HK-2 (cell line): ENCODE measurements around the gene PGM5.

ENCODE experiments used
- DNase-seq: peaks from one replicate; pipeline ENCODE4 v3.0.0-alpha.2; 2018; ENCODE audit not compliant: unreplicated experiment

Gene PGM5

DNA sequence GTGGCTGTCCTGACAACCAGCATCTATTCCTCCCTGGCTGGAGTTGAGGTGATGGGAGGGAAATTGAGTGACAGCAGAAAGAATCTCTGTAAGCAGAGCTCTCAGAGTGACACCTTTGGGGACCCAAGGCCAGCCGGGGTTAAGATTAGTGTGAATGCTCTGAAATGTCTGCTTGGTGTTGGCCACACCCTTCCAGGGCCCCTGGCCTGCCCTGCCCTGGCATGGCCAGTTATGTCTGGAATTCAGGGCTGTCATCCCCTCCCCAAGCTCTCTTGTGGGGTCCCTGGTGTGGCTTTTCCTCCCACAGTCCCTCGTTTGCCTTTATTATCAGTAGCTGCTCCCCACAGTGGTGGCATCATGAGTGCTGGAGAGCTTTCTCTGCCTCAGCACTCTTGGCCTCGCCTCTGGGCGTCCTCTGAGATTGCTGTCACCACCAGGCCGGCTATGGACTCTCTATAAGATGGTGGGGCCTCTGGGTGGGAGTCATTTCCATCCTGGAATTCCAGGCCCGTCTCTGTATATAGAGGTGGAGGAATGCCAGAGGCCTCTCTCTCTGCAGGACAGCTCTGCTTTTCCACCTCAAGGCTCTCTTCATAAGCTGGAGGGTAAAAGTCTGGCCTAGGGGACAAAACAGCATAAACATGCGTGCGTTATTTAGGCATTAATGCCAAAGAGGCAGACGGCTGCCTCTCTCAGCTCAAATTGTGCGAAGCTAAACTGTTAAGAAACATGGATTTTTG lies 180.6 kb downstream of the PGM5 start:
- DNase-seq = no peak

GRCh38 chr9:68537616-68537880 lies 181.1 kb downstream of the PGM5 start:
- no peak for DNase-seq

DNA sequence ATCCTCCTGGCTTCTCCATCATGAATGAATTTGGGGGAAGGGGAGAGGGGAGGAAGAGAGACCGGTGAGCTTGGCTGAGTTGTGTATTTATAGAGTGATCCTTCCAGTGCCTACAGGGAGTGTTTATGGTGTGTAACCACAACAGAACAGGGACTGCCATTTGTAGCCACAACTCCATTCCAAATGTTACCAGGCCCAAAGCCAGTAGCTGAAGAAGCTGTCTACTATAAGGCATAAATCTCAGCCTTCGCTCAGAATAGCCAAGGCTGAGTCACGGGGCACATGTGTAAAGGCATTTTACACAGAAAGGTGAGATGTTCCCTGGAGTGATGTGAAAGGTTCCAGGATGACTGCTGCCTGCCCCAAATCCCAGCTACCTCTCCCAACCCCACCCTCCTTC lies 181.8 kb downstream of the PGM5 start:
- DNase-seq = no peak

DNA sequence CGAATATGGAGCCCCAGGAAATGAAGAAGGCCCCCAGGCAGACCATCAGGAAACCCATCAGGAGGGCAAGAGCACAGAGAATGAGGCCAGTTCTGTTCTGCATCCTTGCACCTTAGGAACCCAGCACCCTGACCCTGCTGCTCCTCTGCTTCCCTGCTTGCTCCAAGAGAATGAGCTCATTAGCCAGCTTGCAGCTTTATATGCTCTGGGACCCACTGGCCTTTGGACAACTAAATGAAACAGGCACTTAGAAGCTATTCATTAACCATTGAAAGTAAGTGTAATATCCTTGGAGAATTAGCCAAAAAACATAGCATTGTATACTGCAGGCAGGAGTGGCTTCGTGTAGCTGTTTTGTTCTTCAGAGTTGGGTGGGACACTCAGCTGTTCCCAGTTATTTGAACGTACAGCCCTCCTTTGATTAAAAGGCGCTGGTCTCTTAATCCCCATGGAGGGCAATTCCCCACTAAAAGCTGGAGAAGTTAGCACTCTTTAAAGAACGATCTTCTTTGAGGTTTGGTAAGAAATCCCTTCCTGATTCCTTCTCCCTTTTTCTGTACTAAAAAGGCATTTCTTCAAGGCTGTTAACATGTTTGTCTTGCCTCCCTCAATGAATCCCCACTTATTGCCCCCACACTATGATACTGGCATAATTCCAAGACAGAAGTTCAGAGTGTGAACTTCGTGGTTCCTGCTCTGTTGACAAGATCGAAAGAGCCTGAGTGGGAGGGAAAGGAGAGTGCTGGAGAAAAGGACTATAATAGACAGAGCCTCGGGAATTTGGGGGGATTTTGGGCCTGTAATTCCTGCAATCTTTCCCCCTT lies 184.5 kb downstream of the PGM5 start, which contains the start of gene TMEM252:
Gene TMEM252 (minus strand): TSS at position 172 of the 824 bp plus-strand sequence. CDS start 69 bp downstream, at position 103.
- DNase-seq = no peak

- DNase-seq = no peak
Observed at GRCh38 chr9:68541568-68541967, 185.2 kb downstream of the PGM5 start.

GRCh38 chr9:68545033-68545705 lies 188.8 kb downstream of the PGM5 start:
- no peak for DNase-seq

GRCh38 chr9:68546596-68547390 lies 190.4 kb downstream of the PGM5 start:
- no peak for DNase-seq

DNA sequence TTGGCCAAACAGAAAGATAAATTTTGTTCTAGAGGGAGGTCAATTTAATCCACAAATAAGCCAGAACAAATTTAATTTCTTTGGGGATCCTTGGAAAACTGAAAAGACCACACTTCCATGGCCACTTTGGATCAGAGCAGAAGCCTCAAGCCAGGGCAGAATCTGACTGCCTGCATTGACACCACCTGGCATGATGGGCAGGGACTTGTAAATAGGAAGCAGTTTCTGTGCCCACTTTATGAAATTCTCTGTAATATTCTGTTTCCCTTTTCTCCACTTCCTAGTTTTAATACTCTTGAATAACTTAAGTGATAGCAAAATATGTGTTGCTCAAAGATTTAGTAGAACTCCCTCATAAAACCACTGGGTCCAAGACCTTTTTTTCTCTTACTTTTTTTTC lies 191.0 kb downstream of the PGM5 start:
- no peak for DNase-seq

DNA sequence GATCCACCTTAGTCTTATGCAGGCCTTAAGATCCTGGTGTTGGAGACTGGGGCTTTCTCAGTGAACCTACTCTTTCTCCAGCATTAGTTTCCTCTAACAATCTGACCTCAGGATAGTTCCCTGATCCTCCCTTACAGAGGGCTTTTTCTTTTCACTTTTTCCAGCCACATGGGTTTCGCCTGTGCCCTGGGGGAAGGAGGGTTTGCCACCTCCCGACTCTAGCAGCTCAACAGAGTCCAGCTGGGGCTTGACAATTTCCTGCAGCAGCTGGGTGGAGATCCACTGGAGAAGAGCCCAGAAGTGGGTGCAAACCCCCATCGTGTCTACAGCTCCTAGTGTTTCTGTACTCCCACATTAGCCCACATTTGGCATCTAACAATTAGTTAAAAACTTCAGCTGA lies 191.8 kb downstream of the PGM5 start:
- DNase-seq = no peak

DNA sequence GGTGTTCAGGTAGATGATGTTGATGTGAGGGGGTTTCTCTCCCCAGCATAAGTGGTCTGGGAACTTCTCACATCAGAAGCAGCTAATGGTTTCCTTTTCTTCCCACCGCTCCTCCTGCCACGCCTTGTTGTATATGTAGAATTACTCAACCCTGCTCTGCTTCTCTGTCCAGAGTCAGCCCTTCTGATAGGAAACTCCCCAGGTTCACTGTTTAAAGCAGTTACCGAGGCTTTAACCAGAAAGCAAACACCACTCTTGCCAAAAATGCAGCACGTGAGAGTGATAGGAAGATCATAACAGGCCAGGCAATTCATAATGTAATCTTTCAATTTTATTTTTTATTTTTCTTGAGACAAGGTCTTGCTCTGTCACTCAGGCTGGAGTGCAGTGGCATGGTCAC lies 194.8 kb downstream of the PGM5 start:
- no peak for DNase-seq

DNA sequence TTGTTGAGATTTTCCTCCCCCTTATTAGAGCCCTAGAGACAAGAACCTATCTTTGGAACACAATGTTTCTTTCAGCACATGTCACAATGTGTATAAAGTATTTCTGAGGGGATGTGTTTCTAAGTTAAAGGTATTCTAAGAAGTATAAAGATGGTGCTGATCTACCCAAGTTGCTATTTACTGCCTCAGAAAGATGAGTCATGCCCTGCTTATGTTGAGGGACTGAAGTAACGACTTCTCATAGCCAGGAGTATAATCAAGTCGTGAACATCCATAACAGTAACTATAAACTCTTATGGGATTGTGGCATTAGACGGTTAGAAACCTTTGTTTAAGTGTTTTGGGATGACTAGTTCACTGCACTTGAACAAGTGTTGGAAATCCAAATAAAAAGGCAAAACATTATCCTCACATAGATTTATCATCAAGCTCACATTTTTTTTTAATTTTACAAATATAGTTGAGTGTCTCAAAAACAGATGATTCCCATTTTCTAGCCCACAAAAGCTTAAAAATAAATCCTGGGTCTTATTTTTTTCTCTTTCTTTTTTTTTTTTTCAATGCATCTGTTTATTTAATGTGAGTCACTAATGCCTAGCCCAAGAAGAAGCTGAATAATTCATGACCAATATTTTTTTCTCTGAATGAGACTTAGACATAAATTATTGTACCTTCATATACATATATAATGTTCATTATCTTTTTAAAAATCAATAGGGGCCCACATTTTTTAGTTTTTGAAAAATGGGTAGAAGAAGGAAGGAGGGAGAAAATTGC lies 196.5 kb downstream of the PGM5 start:
- no peak for DNase-seq

GRCh38 chr9:68555437-68556150 lies 199.2 kb downstream of the PGM5 start:
- no peak for DNase-seq

DNA sequence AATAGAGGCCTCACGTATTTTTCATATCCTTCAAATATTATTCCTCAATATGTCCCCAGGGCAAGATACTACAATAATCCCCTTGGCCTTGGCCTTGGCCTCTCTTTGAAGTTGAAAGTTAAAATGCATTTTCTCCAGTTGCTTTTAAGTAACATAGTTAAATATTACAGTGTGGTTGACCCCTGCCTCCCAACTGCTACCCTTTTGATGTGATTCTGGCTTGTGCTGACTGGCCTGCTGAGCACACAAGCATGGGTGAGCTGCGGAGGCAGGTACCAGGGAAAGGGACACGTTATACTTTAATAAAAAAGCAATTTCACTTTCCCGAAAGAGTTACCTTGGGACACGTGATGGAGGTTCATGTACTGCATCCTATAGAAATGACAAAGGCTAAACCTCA lies 202.1 kb downstream of the PGM5 start:
- DNase-seq = no peak

DNA sequence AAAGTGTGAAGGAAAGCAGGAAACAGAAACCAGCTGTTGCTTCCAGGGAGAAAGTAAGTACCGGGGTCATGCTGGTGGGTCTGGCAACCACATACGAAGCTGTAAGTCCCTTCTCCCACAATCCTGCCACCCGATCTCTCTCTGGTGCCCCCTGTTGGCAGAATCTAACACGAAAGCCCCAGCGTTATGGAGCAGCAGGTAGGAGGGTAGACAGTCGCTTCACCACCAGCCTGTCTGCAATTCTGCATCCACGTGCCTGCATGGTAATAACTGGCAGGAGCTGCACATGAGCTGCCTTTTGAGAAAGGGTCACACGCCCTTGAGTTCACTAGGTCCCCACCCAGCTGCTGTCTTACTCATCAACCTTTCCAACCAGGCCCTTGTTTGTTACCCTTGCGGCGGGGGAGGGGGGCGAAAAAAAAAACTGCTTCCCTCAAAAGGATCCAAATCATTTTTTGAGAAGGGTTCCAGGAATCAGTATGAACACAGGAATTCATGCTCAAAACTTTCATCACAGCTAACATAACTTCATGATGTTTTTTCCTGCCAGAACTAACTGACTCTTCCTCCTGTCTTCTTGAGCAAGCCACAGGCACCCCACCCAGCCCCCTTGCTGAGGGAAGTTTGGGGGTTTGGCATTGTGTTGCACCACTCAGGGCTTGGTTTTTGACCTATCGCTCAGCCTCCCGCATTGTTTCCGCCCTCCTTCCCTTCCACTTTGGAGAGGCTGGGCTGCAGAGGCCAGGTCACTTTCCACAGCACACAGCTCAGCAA lies 203.8 kb downstream of the PGM5 start:
- no peak for DNase-seq

- no peak for DNase-seq
Observed at GRCh38 chr9:68562461-68562860, 206.1 kb downstream of the PGM5 start.

DNA sequence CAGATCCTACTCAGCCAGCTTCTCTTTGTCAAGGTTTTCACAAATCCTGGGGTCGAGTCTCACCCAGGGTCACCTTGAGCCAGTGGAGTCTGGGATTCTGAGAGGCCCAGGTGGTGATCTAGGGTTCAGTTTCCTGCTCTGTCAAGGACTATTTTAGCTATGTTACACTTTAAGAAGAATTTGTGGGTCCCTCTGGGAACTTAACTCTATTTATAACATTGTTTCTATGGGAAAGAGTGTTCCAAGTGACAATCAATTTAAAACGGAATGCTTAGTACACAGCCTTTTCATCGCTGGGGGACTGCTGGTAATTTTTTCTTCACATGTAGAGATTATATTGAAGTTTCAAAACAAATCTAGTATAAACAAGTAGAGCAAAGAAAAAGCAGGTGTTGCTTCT lies 211.2 kb downstream of the PGM5 start:
- DNase-seq = no peak

DNA sequence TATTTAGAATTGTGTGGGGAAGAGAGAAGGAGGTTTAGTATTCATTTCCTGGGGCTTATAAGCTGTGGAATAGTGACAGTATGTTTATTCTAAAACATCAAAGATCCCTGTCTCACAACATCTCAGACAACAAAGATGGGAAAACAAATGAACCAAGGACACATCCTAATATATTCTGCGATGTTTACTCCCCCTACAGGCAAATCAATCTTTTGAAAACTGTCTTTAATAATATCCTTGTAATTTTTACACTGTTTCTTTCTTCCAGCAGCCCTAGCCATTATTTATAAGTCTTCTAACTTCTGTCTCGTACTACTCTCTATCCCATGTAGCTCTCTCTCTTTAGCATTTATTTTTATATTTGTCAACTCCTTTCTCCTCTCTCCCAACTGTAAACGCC lies 217.7 kb downstream of the PGM5 start:
- no peak for DNase-seq

- no peak for DNase-seq
Observed at GRCh38 chr9:68575817-68576216, 219.4 kb downstream of the PGM5 start.

GRCh38 chr9:68577774-68578591 lies 221.6 kb downstream of the PGM5 start:
- DNase-seq = no peak
